Spleen (tissue), 7 donors: ENCODE data around the gene NOTCH2.

ENCODE experiments used
- CTCF ChIP-seq, 11 experiments: fragments of 200-600 bp in 7 of 11; fragments of 450-650 bp in 4 of 11; sonication (generic) in 4 of 11; IDR thresholded peaks in 8 of 11; conservative IDR thresholded peaks in 3 of 11; 1 replicate in 7 of 11; 2 replicates in 4 of 11; pipeline versions ENCODE4 v1.4.0 to v1.8.0; 2016 to 2021; ENCODE audit warnings: antibody characterized with exemption in 11 of 11, inconsistent platforms in 4 of 11, mild to moderate bottlenecking in 1 of 11
- POLR2AphosphoS5 ChIP-seq, 3 donors: sonication (generic); formaldehyde crosslinking; IDR thresholded peaks; one replicate each; pipeline ENCODE4 v1.5.1; 2017; ENCODE audit warnings: antibody characterized with exemption in 3 of 3
- donor health status: DM: no; HTN: no; CAD: no; lungs with moderate emphysema.
- donor health status: DM: no; HTN: no; CAD: no.
- donor health status: DM: no; HTN: no; CAD: no.

DNA sequence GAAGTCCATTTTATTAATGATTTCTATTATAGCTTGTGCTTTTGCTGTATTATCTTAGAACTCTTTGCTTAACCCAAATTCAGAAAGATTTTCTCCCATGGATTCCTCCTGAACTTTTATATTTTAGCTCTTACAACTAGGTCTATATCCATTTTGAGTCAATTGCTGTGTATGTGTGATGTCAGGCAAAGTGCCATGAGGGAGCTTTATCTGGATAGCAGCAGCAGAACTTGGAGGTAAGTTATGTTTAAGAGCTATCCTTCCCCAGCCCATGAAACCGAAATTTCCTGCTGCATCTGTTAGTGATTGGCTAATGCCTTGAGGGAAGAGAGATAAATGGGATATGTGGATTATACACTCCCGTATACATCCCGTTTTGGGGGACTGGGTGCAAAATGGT lies 203.0 kb downstream of the NOTCH2 start:
- TF ChIP-seq CTCF (IDR thresholded peaks at IDR 0.05 in 8 of 11, conservative IDR thresholded peaks at IDR 0.05 in 3 of 11) = no peak
- TF ChIP-seq POLR2AphosphoS5 (IDR thresholded peaks at IDR 0.05) = no peak
